HEK293 (cell line): ENCODE results near the gene RRAGC.

ENCODE experiments used
- CTCF ChIA-PET: fragments of 350-600 bp; formaldehyde crosslinking; extraction: SDS; loops from one replicate; lab custom pipeline; 2021; ENCODE audit warnings: antibody characterized with exemption; lab: Yijun Ruan, JAX
- POLR2A ChIA-PET: fragments of 300-600 bp; formaldehyde crosslinking; extraction: SDS; loops from one replicate; lab custom pipeline; 2020; ENCODE audit warnings: antibody characterized with exemption, inconsistent platforms; lab: Yijun Ruan, JAX
- H3K27ac ChIP-seq: fragments of 200-500 bp; sonication (Bioruptor generic); 2 replicates; pipeline ENCODE4 v1.5.1; 2014; ENCODE audit warnings: low read depth, low read length, control low read depth, inconsistent platforms; ENCODE audit errors: extremely low read depth
- H3K36me3 ChIP-seq, 2 experiments: fragments of 200-500 bp in 1 of 2; sonication (Bioruptor generic) in 1 of 2; 1 replicate in 1 of 2; 2 replicates in 1 of 2; pipeline ENCODE4 v1.5.1; 2014 to 2017; ENCODE audit warnings: inconsistent platforms in 2 of 2, low read length in 2 of 2; ENCODE audit not compliant: control insufficient read depth in 2 of 2, insufficient read depth in 1 of 2
- H3K4me1 ChIP-seq: fragments of 200-500 bp; sonication (Bioruptor generic); 2 replicates; pipeline ENCODE4 v1.5.1; 2014; ENCODE audit warnings: mild to moderate bottlenecking, low read length, inconsistent platforms; ENCODE audit not compliant: control insufficient read depth, insufficient read depth
- H3K4me3 ChIP-seq: 2 replicates; pipeline ENCODE4 v1.5.1; 2011; ENCODE audit warnings: low read depth, mild to moderate bottlenecking, control low read depth, low read length, moderate library complexity
- H3K9me3 ChIP-seq: fragments of 200-500 bp; sonication (Bioruptor generic); 2 replicates; pipeline ENCODE4 v1.5.1; 2014; ENCODE audit warnings: low read depth, low read length, inconsistent platforms; ENCODE audit not compliant: control insufficient read depth, insufficient read depth
- ATF2 ChIP-seq: fragments of 450-650 bp; formaldehyde crosslinking; IDR thresholded peaks from 2 replicates; pipeline ENCODE4 v1.5.1; 2016; ENCODE audit warnings: missing biosample characterization, missing genetic modification characterization, low read depth
- INSM2 ChIP-seq: fragments of 450-650 bp; formaldehyde crosslinking; IDR thresholded peaks from 2 replicates; pipeline ENCODE4 v1.5.1; 2016; ENCODE audit warnings: missing biosample characterization, missing genetic modification characterization
- SP2 ChIP-seq: fragments of 450-650 bp; formaldehyde crosslinking; IDR thresholded peaks from 2 replicates; pipeline ENCODE4 v1.5.1; 2016; ENCODE audit warnings: missing biosample characterization, missing genetic modification characterization
- SP7 ChIP-seq: fragments of 450-650 bp; formaldehyde crosslinking; IDR thresholded peaks from 2 replicates; pipeline ENCODE4 v1.5.1; 2016; ENCODE audit warnings: missing biosample characterization, missing genetic modification characterization
- TSHZ1 ChIP-seq: fragments of 450-650 bp; formaldehyde crosslinking; IDR thresholded peaks from 2 replicates; pipeline ENCODE4 v1.5.1; 2016; ENCODE audit warnings: missing biosample characterization, missing genetic modification characterization, borderline replicate concordance
- ZBTB44 ChIP-seq: fragments of 450-650 bp; IDR thresholded peaks from 2 replicates; pipeline ENCODE4 v1.5.1; 2018; ENCODE audit warnings: missing biosample characterization, mild to moderate bottlenecking, missing genetic modification characterization
- ZNF132 ChIP-seq: fragments of 450-650 bp; formaldehyde crosslinking; IDR thresholded peaks from 2 replicates; pipeline ENCODE4 v1.5.1; 2017; ENCODE audit warnings: missing biosample characterization, missing genetic modification characterization, borderline replicate concordance
- ZNF175 ChIP-seq: fragments of 450-650 bp; formaldehyde crosslinking; IDR thresholded peaks from 2 replicates; pipeline ENCODE4 v1.5.1; 2016; ENCODE audit warnings: missing biosample characterization, missing genetic modification characterization
- ZNF184 ChIP-seq: fragments of 450-650 bp; IDR thresholded peaks from 2 replicates; pipeline ENCODE4 v1.5.1; 2018; ENCODE audit warnings: missing biosample characterization, mild to moderate bottlenecking, missing genetic modification characterization
- ZNF24 ChIP-seq: fragments of 450-650 bp; formaldehyde crosslinking; IDR thresholded peaks from 2 replicates; pipeline ENCODE4 v1.5.1; 2016; ENCODE audit warnings: missing biosample characterization, missing genetic modification characterization
- ZNF266 ChIP-seq: fragments of 450-650 bp; formaldehyde crosslinking; IDR thresholded peaks from 2 replicates; pipeline ENCODE4 v1.5.1; 2016; ENCODE audit warnings: missing biosample characterization, missing genetic modification characterization, low read depth
- ZNF510 ChIP-seq: fragments of 450-650 bp; formaldehyde crosslinking; IDR thresholded peaks from 2 replicates; pipeline ENCODE4 v1.5.1; 2018; ENCODE audit warnings: mild to moderate bottlenecking, missing genetic modification characterization, missing biosample characterization; ENCODE audit not compliant: insufficient replicate concordance
- ZNF514 ChIP-seq: fragments of 450-650 bp; formaldehyde crosslinking; IDR thresholded peaks from 2 replicates; pipeline ENCODE4 v1.5.1; 2016; ENCODE audit warnings: missing biosample characterization, missing genetic modification characterization
- ZNF529 ChIP-seq: fragments of 450-650 bp; formaldehyde crosslinking; IDR thresholded peaks from 2 replicates; pipeline ENCODE4 v1.5.1; 2017; ENCODE audit warnings: missing genetic modification characterization, missing biosample characterization; ENCODE audit not compliant: insufficient replicate concordance
- ZNF549 ChIP-seq: fragments of 450-650 bp; IDR thresholded peaks from 2 replicates; pipeline ENCODE4 v1.5.1; 2018; ENCODE audit warnings: missing biosample characterization, missing genetic modification characterization, mild to moderate bottlenecking, inconsistent platforms, moderate library complexity
- ZNF571 ChIP-seq: fragments of 450-650 bp; formaldehyde crosslinking; IDR thresholded peaks from 2 replicates; pipeline ENCODE4 v1.5.0; 2017; ENCODE audit warnings: missing biosample characterization, missing genetic modification characterization
- ZNF600 ChIP-seq: fragments of 450-650 bp; formaldehyde crosslinking; IDR thresholded peaks from 2 replicates; pipeline ENCODE4 v1.5.1; 2016; ENCODE audit warnings: missing biosample characterization, missing genetic modification characterization
- ZNF621 ChIP-seq: fragments of 450-650 bp; formaldehyde crosslinking; IDR thresholded peaks from 2 replicates; pipeline ENCODE4 v1.5.1; 2017; ENCODE audit warnings: missing biosample characterization, missing genetic modification characterization
- ZNF830 ChIP-seq: fragments of 450-650 bp; IDR thresholded peaks from 2 replicates; pipeline ENCODE4 v1.5.0; 2018; ENCODE audit warnings: missing biosample characterization, missing genetic modification characterization, low read depth, mild to moderate bottlenecking, moderate library complexity
- ZNF837 ChIP-seq: fragments of 450-650 bp; formaldehyde crosslinking; IDR thresholded peaks from 2 replicates; pipeline ENCODE4 v1.5.1; 2016; ENCODE audit warnings: missing biosample characterization, missing genetic modification characterization

RRAGC gene

GRCh38 chr1:38826886-38827285 lies 32.7 kb downstream of the RRAGC start:
- Histone ChIP-seq H3K9me3 (no peaks in the 10 kb centered on the region), H3K36me3 (no peaks in the 10 kb centered on the region), H3K27ac (no peak overlapping the region), H3K4me3 (no peak overlapping the region), H3K4me1 (no peaks in the 10 kb centered on the region)
- CTCF ChIA-PET: interaction anchor here (0.6 to 1.5 kb wide), 3 partner anchors 8 to 1097 kb away, joined by 3 to 9 read pairs (median 4); no protein-coding TSS in a partner anchor
- TF ChIP-seq ZNF621 (tag by site-specific recombination) (no peak), ZNF24 (tag by site-specific recombination) (peak; percentile 43; the same call in 1 of the 2 replicates)
- POLR2A ChIA-PET: no interaction called here

- H3K27ac ChIP-seq: no peak overlapping the region
- POLR2A ChIA-PET: no interaction called here
- TF ChIP-seq ZNF175 (no peak), ZNF514 (tag by site-specific recombination) (no peak), ZNF621 (tag by site-specific recombination) (no peak), ZNF837 (tag by site-specific recombination) (no peak), ZNF132 (tag by site-specific recombination) (no peak), ZNF549 (tag by site-specific recombination) (no peak), ATF2 (tag by site-specific recombination) (peak; percentile 54; the same call in 1 of the 2 replicates), INSM2 (tag by site-specific recombination) (peak; percentile 58; the same call in 1 of the 2 replicates), ZNF184 (tag by site-specific recombination) (peak; percentile 28; the same call in 1 of the 2 replicates), ZBTB44 (0 out of 2 replicates have a peak, but pooled peaks have one; percentile 13), TSHZ1 (tag by site-specific recombination) (peak; percentile 75), ZNF830 (tag by site-specific recombination) (no peak), ZNF529 (tag by site-specific recombination) (no peak), ZNF510 (tag by site-specific recombination) (no peak), SP7 (tag by site-specific recombination) (peak; percentile 97), SP2 (tag by site-specific recombination) (no peak), ZNF600 (tag by site-specific recombination) (0 out of 2 replicates have a peak, but pooled peaks have one; percentile 43), ZNF266 (tag by site-specific recombination) (no peak), ZNF571 (tag by site-specific recombination) (no peak)
Observed at GRCh38 chr1:38826262-38826661, 33.3 kb downstream of the RRAGC start.

More at GRCh38 chr1:38826262-38826661, 33.3 kb downstream of the RRAGC start:
- H3K4me3 ChIP-seq: no peak overlapping the region
- no peaks in the 10 kb centered on the region for H3K9me3 ChIP-seq
- CTCF ChIA-PET: interaction anchor here (0.6 to 0.7 kb wide), 3 partner anchors 9 to 196 kb away, joined by 3 read pairs; no protein-coding TSS in a partner anchor
- no peaks in the 10 kb centered on the region for H3K4me1 ChIP-seq
- no peaks in the 10 kb centered on the region for H3K36me3 ChIP-seq
